Measurements from ENCODE around the gene RAB33A.

The RAB33A gene

DNA sequence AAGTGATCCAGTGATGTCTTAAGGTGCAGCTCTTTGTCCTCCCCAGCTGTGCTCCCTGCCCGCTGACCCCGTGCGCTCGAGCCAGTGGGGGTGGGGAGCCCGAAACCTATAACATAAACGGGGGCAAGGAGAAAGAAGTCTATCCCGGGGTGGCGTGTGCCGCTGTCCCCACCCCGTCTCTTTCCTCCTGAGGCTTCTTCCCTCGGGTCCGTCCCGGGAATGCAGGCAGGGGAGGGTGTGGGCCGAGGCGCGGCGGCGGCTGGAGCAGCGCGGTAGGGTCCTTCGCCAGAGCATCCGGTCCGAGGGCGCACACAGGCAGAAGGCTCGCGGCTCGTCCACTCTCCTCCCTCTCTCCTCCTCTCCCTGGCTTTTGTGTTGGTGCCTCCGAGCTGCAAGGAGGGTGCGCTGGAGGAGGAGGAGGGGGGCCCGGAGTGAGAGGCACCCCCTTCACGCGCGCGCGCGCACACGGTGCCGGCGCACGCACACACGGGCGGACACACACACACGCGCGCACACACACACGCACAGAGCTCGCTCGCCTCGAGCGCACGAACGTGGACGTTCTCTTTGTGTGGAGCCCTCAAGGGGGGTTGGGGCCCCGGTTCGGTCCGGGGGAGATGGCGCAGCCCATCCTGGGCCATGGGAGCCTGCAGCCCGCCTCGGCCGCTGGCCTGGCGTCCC lies at the start of gene RAB33A:
TSS of gene RAB33A (plus strand) at position 517 of the 681 bp plus-strand sequence. CDS start at position 618, 101 bp downstream.
- Mint-ChIP-seq H3K9me3 (no peaks in the 10 kb centered on the region), H3K4me3 (peak within 1 kb of the TSS; percentile 82), H3K27ac (peak within 1 kb of the TSS; percentile 94), H3K27me3 (no peaks in the 10 kb centered on the region), H3K36me3 (ENCODE audit: low read depth) (peaks cover 27% of the 10 kb centered on the region), H3K4me1 (ENCODE audit: low read depth) (peaks cover 31% of the 10 kb centered on the region)
- intact Hi-C loops (cut with micrococcal nuclease): no loop called here

GRCh38 chrX:130124577-130124976 lies 47.2 kb upstream of the RAB33A start:
- no peak overlapping the region for H3K4me3 Mint-ChIP-seq
- H3K9me3 Mint-ChIP-seq: no peaks in the 10 kb centered on the region
- H3K27me3 Mint-ChIP-seq: no peaks in the 10 kb centered on the region
- H3K27ac Mint-ChIP-seq: no peak overlapping the region
- H3K4me1 Mint-ChIP-seq (ENCODE audit: low read depth): peaks cover 28% of the 10 kb centered on the region
- peaks cover 62% of the 10 kb centered on the region for H3K36me3 Mint-ChIP-seq (ENCODE audit: low read depth)
- intact Hi-C loops (cut with micrococcal nuclease): no loop called here

DNA sequence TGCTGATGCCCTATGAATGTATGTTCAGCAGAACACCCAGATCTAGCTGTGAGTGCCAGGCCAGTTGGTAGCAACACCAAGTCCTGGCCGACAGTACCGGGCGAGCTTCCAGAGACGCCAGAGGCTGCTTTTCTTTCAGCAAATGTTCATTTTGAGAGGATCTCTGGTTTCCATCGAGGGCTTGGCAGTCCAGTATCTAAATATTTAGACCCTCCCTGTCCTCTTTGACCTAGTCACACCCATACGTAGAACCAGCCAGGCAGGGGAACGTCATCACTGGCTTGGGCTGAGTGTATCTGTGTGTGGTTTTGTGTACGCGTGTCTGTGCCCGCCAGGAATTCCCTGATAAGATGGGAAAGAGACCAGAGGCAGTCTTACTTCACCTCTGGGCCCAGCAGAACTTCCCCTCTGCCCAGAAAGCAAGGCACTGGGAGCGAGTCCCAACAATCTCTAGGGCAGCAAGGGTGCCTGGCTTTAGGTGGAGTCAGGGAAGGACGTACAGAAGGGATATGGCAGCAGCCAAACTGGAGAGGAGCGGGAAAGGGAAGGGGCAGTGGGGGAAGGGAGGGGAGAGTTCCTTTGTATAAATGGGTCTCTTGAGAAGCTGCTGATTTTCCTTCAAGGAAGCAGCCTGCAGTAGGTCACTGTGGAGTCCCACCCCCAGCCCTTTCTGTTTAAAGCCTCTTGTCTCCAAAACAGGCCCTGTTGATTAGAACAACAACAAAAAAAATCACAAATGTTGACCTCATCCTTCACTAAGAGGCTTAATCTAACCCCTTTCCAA lies 46.5 kb upstream of the RAB33A start:
- no peaks in the 10 kb centered on the region for H3K27me3 Mint-ChIP-seq
- peaks cover 69% of the 10 kb centered on the region for H3K36me3 Mint-ChIP-seq (ENCODE audit: low read depth)
- intact Hi-C loops (cut with micrococcal nuclease): no loop called here
- peaks cover 21% of the 10 kb centered on the region for H3K4me1 Mint-ChIP-seq (ENCODE audit: low read depth)
- no peak overlapping the region for H3K27ac Mint-ChIP-seq
- no peak overlapping the region for H3K4me3 Mint-ChIP-seq
- H3K9me3 Mint-ChIP-seq: no peaks in the 10 kb centered on the region

DNA sequence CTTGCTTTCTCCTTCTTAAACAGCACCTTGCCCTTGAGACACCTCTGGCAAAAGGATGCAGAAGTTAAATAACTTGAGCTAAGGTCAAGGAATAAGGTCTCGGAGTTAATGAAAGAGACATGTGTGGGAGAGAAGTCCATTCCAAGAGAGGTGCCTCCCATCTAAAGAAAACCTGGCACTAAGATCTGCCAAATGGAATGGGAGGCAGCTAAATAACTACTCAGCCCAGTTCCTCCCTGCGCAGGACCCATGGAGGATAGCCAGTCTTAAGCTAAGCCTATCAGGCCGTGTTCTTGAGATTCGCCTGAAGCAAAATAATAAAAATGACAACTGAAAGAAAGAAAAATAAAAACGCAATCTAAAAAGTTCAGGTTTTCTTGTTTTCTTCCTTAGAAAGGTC lies 40.8 kb upstream of the RAB33A start:
- intact Hi-C loops (cut with micrococcal nuclease): no loop called here

GRCh38 chrX:130136496-130136895 lies 35.3 kb upstream of the RAB33A start:
- peaks cover 86% of the 10 kb centered on the region for H3K36me3 Mint-ChIP-seq (ENCODE audit: low read depth)
- no peaks in the 10 kb centered on the region for H3K9me3 Mint-ChIP-seq
- intact Hi-C loops (cut with micrococcal nuclease): no loop called here
- H3K4me1 Mint-ChIP-seq (ENCODE audit: low read depth): no peaks in the 10 kb centered on the region
- no peak overlapping the region for H3K27ac Mint-ChIP-seq
- H3K27me3 Mint-ChIP-seq: no peaks in the 10 kb centered on the region
- no peak overlapping the region for H3K4me3 Mint-ChIP-seq

More for the DNA sequence above, 40.8 kb upstream of the RAB33A start:
- H3K9me3 Mint-ChIP-seq: no peaks in the 10 kb centered on the region
- no peaks in the 10 kb centered on the region for H3K4me1 Mint-ChIP-seq (ENCODE audit: low read depth)
- H3K27ac Mint-ChIP-seq: no peak overlapping the region
- peaks cover 84% of the 10 kb centered on the region for H3K36me3 Mint-ChIP-seq (ENCODE audit: low read depth)
- no peaks in the 10 kb centered on the region for H3K27me3 Mint-ChIP-seq
- no peak overlapping the region for H3K4me3 Mint-ChIP-seq

DNA sequence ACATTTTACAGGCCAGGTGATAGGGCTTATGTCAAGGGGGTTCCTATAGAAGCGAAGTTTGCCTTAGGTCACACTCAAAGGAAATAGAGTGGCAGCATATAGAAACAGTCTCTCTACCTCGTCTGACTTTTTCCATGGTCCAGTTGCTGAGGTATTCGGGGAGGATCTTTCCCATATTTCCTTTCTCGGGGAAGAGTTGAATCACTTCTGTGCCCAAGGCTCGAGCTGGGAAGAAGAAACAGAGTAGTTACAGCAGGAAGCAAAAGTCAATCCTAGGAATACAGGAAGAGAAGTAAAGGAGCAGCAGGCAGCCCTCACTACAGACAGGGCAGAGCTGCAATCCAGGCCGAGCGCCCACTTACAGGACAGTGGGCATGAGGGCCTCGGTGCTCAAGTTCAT lies 34.8 kb upstream of the RAB33A start:
- Mint-ChIP-seq H3K27ac (no peak overlapping the region), H3K36me3 (ENCODE audit: low read depth) (peaks cover 86% of the 10 kb centered on the region), H3K9me3 (no peaks in the 10 kb centered on the region), H3K4me3 (no peak overlapping the region), H3K27me3 (no peaks in the 10 kb centered on the region), H3K4me1 (ENCODE audit: low read depth) (no peaks in the 10 kb centered on the region)
- intact Hi-C loops (cut with micrococcal nuclease): no loop called here

- Mint-ChIP-seq H3K4me1 (ENCODE audit: low read depth) (no peaks in the 10 kb centered on the region), H3K27me3 (no peaks in the 10 kb centered on the region), H3K9me3 (no peaks in the 10 kb centered on the region), H3K4me3 (no peak overlapping the region), H3K27ac (no peak overlapping the region), H3K36me3 (ENCODE audit: low read depth) (peaks cover 93% of the 10 kb centered on the region)
- intact Hi-C loops (cut with micrococcal nuclease): no loop called here
These were observed 32.1 kb upstream of the RAB33A start for GRCh38 chrX:130139474-130140201.

GRCh38 chrX:130144509-130144908 lies 27.3 kb upstream of the RAB33A start:
- Mint-ChIP-seq H3K9me3 (no peaks in the 10 kb centered on the region), H3K27me3 (no peaks in the 10 kb centered on the region), H3K36me3 (ENCODE audit: low read depth) (peaks cover 86% of the 10 kb centered on the region), H3K4me1 (ENCODE audit: low read depth) (peaks cover 14% of the 10 kb centered on the region), H3K4me3 (no peak overlapping the region), H3K27ac (no peak overlapping the region)
- intact Hi-C loops (cut with micrococcal nuclease): no loop called here

DNA sequence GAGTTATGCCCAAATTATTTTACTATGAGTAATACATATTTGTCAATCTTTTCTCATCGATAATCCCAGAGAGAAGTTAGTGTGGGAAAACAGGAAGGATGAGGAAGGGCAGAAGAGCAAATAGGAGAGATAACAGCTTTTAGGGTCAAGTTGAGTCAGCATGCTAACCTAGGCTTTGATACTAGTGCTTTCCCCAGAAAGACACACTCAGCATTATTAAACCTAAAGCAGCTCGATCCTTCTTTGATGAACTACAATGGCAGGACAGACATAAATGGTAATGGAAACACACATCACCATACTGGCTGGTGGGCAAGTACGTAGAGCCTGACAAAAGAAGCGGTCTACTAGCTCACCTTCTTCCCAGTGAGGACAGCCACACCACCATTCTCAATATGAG lies 26.6 kb upstream of the RAB33A start:
- H3K27ac Mint-ChIP-seq: no peak overlapping the region
- no peak overlapping the region for H3K4me3 Mint-ChIP-seq
- intact Hi-C loops (cut with micrococcal nuclease): loop anchor here (5.0 kb wide), 1 partner anchor 47 kb away; no protein-coding TSS in a partner anchor
- peaks cover 14% of the 10 kb centered on the region for H3K4me1 Mint-ChIP-seq (ENCODE audit: low read depth)
- no peaks in the 10 kb centered on the region for H3K9me3 Mint-ChIP-seq
- H3K27me3 Mint-ChIP-seq: no peaks in the 10 kb centered on the region
- H3K36me3 Mint-ChIP-seq (ENCODE audit: low read depth): peaks cover 80% of the 10 kb centered on the region

- Mint-ChIP-seq H3K27me3 (no peaks in the 10 kb centered on the region), H3K27ac (peak overlapping the region; percentile 74), H3K4me1 (ENCODE audit: low read depth) (peaks cover 14% of the 10 kb centered on the region), H3K4me3 (peak overlapping the region; percentile 61), H3K36me3 (ENCODE audit: low read depth) (peaks cover 64% of the 10 kb centered on the region), H3K9me3 (no peaks in the 10 kb centered on the region)
- intact Hi-C loops (cut with micrococcal nuclease): loop anchor here (5.0 kb wide), 1 partner anchor 45 kb away; no protein-coding TSS in a partner anchor
These were observed 24.1 kb upstream of the RAB33A start for GRCh38 chrX:130147631-130148030.

- intact Hi-C loops (cut with micrococcal nuclease): no loop called here
- peaks cover 37% of the 10 kb centered on the region for H3K36me3 Mint-ChIP-seq (ENCODE audit: low read depth)
- no peak overlapping the region for H3K4me3 Mint-ChIP-seq
These were observed 16.2 kb upstream of the RAB33A start for GRCh38 chrX:130155564-130155963.

GRCh38 chrX:130158311-130158710 lies 13.5 kb upstream of the RAB33A start:
- Mint-ChIP-seq H3K27ac (no peak overlapping the region), H3K9me3 (no peaks in the 10 kb centered on the region), H3K4me3 (no peak overlapping the region), H3K36me3 (ENCODE audit: low read depth) (peaks cover 24% of the 10 kb centered on the region), H3K27me3 (no peaks in the 10 kb centered on the region), H3K4me1 (ENCODE audit: low read depth) (peaks cover 6% of the 10 kb centered on the region)
- intact Hi-C loops (cut with micrococcal nuclease): no loop called here

More at GRCh38 chrX:130155564-130155963, 16.2 kb upstream of the RAB33A start:
- H3K27me3 Mint-ChIP-seq: no peaks in the 10 kb centered on the region
- H3K4me1 Mint-ChIP-seq (ENCODE audit: low read depth): no peaks in the 10 kb centered on the region
- no peaks in the 10 kb centered on the region for H3K9me3 Mint-ChIP-seq
- H3K27ac Mint-ChIP-seq: no peak overlapping the region

- intact Hi-C loops (cut with micrococcal nuclease): no loop called here
- H3K27me3 Mint-ChIP-seq: no peaks in the 10 kb centered on the region
- peaks cover 16% of the 10 kb centered on the region for H3K36me3 Mint-ChIP-seq (ENCODE audit: low read depth)
- peaks cover 6% of the 10 kb centered on the region for H3K4me1 Mint-ChIP-seq (ENCODE audit: low read depth)
- H3K27ac Mint-ChIP-seq: no peak overlapping the region
- no peaks in the 10 kb centered on the region for H3K9me3 Mint-ChIP-seq
- no peak overlapping the region for H3K4me3 Mint-ChIP-seq
These were observed 12.0 kb upstream of the RAB33A start for GRCh38 chrX:130159776-130160175.
